NCI-H1930 (cell line): Measurements from ENCODE around the gene TAF12.
"Not testable (repeated sequence)": the region's sequence is repeated elsewhere in the genome, so short reads cannot be mapped to it uniquely, and the experiment has no call there.

Source experiments
- DNase-seq, 2 experiments: peaks; one replicate each; lab custom pipeline; 2025; lab: John Stamatoyannopoulos, UW

TAF12 gene

GRCh38 chr1:28581531-28582247 lies 61.2 kb downstream of the TAF12 start:
- peak; percentile 90 to 97 for DNase-seq

GRCh38 chr1:28580722-28581530 lies 61.9 kb downstream of the TAF12 start:
- DNase-seq = peak in 1 of 2 experiments; percentile 53

DNA sequence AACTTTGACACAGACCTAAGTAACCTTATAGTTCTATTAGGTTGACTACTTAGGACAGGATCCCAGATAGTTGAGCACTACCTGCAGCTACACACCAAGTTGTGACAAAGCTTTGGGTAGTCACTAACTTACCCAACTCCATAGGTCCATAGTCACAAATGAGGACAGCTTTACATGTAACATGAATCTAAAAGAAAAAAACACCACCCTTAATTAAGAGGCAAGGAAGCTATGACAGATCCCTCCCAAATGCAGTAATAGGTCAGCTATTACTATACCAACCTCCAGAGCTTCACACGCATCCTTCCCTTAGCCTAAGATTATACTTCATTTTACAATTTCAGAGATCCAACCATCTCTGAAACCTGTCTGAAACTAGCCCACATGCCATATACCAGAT lies 63.5 kb downstream of the TAF12 start:
- no peak for DNase-seq

- no peak for DNase-seq
These were observed 64.1 kb downstream of the TAF12 start for GRCh38 chr1:28578696-28579218.

GRCh38 chr1:28577738-28578536 lies 64.9 kb downstream of the TAF12 start:
- DNase-seq = no peak

DNA sequence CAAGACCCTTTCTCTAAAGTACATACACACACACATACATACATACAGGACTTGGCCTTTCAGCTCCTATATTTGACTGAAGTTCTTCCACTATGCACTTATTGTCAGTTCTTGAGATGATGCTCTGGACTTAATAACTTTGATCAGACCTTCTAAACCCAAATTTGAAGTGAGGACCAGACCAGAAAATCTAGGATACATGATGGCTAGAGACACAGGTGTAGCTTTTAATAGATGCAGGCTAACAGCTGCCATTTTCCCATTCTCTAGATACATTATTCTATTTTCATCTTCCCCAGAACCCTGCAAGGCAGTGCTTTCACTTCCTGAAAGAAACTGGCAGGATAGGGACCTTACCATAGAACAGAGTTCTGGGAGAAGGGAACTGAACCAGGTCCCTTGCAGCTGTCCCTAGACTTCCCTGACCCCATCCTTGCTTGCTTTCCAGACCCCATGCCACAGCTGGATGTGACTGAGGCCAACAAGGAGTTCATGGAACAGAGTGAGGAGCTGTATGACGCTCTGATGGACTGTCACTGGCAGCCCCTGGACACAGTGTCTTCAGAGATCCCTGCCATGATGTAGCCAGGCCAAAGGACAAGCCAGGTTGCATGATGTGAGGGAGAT lies 65.7 kb downstream of the TAF12 start:
- DNase-seq = no peak

- no peak for DNase-seq
These were observed 69.3 kb downstream of the TAF12 start for GRCh38 chr1:28573564-28573963.

GRCh38 chr1:28572891-28573290 lies 70.0 kb downstream of the TAF12 start:
- not testable (repeated sequence) for DNase-seq

DNA sequence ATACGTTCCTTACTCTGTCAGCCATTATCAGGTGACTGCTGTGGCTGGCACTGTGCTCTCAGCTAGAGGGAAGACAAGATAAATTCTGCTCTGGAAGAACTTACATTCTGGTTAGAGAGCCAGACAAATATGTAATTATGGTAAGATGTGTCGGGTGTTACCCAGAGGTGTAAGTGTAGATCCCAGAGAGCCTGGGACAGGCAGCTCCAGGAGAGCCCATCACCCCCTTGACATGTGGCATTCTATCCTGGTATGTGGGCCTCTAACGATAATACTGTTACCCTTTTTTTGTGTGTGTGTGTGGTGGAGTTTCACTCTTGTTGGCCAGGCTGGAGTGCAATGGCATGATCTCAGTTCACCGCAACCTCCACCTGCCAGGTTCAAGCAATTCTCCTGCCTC lies 71.0 kb downstream of the TAF12 start:
- DNase-seq = no peak

- DNase-seq = no peak
These were observed 75.9 kb downstream of the TAF12 start for GRCh38 chr1:28566931-28567330.

DNA sequence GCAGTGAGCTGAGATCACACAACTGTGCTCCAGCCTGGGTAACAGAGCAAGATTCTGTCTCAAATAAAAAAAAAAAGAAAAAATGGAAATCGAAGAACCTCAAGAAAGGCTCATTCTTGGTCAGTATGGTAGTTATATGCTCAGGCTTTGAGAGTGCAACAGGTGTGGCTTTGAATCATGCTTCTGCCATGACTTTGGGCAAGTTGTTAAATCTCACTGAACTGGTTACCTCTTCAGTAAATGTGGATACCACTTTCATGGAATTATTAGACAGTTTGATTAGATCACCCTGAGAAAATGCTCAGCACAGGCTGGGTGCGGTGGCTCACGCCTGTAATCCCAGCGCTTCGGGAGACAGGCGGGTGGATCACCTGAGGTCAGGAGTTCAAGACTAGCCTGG lies 77.1 kb downstream of the TAF12 start:
- DNase-seq = no peak

- no peak for DNase-seq
These were observed 77.8 kb downstream of the TAF12 start for GRCh38 chr1:28565040-28565439.

GRCh38 chr1:28564310-28564709 lies 78.6 kb downstream of the TAF12 start:
- DNase-seq = no peak

DNA sequence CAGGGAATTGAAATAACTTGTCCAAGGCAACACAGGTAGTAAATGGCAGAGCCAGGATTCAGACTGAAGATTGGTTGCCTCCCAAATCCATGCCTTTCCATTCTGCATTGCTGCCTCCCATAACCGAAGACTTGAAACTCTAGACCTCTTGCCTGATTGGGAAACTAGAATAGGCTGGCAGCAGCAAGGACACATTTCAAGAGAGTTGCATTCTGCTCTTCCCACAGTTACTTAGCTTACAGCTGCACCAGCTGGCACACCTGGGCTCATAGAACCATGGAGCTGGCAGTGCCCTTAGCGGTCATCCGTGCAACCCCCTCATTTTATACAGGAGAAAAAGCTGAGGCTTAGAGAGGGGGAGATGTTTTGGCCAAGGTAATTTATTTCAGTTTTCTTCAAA lies 82.0 kb downstream of the TAF12 start:
- no peak for DNase-seq
